ENCODE data around the gene FGFRL1.
"Not testable (repeated sequence)": the region's sequence is repeated elsewhere in the genome, so short reads cannot be mapped to it uniquely, and the experiment has no call there.

FGFRL1 gene

DNA sequence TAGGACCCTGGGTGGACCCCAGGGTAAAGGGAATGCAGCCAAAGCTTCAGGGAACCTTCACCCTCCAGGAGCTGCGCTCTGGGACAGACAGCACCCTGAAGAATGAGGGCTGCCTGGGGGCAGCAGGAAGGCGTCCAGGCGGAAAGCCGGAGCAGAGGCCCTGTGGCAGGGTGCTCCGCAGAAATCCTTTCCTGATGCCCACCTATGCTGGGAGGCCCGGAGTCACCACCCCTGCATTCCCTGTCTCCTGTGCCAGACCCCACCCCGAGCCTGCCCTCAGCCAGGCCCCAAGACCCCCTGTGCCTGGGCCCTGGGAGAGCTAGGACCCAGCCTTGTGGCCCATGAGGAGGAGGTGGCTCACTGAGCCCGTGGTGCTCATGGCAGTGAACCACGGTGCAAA, 36.8 kb upstream of the FGFRL1 start:
- DNase-seq (ENCODE audit: low spot score): no peak
- H3K27ac ChIP-seq: 0 out of 2 replicates have a peak overlapping the region, but pooled peaks have one; percentile 11
- ChIA-PET CTCF (no interaction called here), POLR2A (ENCODE audit: low non-redundant PET) (no interaction called here)
- TF ChIP-seq, protein P1, sequence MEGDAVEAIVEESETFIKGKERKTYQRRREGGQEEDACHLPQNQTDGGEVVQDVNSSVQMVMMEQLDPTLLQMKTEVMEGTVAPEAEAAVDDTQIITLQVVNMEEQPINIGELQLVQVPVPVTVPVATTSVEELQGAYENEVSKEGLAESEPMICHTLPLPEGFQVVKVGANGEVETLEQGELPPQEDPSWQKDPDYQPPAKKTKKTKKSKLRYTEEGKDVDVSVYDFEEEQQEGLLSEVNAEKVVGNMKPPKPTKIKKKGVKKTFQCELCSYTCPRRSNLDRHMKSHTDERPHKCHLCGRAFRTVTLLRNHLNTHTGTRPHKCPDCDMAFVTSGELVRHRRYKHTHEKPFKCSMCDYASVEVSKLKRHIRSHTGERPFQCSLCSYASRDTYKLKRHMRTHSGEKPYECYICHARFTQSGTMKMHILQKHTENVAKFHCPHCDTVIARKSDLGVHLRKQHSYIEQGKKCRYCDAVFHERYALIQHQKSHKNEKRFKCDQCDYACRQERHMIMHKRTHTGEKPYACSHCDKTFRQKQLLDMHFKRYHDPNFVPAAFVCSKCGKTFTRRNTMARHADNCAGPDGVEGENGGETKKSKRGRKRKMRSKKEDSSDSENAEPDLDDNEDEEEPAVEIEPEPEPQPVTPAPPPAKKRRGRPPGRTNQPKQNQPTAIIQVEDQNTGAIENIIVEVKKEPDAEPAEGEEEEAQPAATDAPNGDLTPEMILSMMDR (conservative IDR thresholded peaks at IDR 0.05; ENCODE audit: low read depth): no peak

DNA sequence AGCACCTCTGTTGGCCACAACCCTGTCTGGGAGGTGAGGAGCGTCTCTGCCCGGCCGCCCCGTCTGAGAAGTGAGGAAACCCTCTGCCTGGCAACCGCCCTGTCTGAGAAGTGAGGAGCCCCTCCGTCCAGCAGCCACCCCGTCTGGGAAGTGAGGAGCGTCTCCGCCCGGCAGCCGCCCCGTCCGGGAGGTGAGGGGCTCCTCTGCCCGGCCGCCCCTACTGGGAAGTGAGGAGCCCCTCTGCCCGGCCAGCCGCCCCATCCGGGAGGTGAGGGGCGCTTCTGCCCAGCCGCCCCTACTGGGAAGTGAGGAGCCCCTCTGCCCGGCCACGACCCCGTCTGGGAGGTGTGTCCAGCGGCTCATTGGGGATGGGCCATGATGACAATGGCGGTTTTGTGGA, 35.4 kb upstream of the FGFRL1 start:
- DNase-seq (ENCODE audit: low spot score); H3K27ac ChIP-seq; POLR2A ChIA-PET (ENCODE audit: low non-redundant PET); CTCF ChIA-PET: not testable (repeated sequence)

DNA sequence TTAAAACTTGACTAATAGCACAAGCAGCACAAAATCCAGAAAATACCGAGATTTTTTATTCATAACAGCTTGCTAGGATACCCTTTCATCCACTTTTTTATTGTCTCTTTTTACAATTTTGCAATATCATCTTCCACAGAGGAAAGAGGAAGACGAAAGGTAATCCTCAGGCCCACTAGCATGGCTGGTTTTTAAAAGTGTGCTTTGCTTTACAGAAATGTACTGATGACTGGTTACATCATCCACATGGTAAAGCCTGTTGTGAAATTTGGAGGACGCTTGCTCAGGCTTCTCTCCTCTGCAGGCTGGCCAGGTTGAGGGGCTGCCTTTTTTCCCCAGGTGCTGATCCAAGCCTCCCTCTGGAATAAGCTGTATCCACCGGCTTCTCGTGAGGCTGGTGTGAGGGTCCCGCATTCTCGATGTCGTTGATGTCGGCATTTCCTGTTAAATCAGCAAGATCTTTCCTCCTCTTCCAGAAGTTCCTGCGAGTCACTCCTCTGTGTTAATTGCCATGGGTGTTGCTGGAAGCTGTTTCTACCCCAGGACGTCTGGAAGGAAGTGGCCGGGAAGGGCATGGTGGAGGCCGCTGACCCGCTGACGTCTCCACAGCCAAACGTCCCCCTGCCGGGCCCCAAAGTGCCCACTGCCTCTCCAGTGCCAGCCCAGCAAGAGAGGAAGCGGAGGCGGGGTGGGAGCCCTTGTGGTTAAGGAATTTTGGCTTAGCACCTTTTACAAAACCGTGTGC, 32.3 kb upstream of the FGFRL1 start:
- ChIA-PET CTCF (interaction anchor here (0.5 kb wide), 1 partner anchor 295 kb away, joined by 3 read pairs; no protein-coding TSS in a partner anchor), POLR2A (ENCODE audit: low non-redundant PET) (no interaction called here)
- DNase-seq (ENCODE audit: low spot score): no peak
- peak overlapping the region; percentile 77 for H3K27ac ChIP-seq
- TF ChIP-seq, protein P1 (conservative IDR thresholded peaks at IDR 0.05; ENCODE audit: low read depth): no peak

DNA sequence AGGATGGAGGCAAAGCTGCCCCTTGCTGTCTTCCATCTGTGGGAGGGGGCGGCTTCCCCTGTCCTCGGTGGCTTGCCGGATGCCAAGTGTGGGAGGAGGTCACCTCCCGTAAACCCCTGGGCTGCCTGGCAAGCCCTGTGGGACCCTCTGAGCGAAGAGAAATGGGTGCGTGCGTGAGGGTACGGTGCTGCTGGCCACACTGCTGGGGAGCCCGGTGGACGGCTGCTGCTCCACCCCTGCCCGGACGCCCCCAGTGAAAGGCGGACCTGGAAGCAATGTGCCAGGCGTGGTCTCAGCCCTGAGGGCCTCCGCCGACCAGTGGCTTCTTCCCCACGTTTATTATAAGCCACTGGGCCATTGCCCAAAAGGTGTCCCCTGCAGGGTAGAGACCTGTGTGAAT, 29.1 kb upstream of the FGFRL1 start:
- ChIA-PET CTCF (no interaction called here), POLR2A (ENCODE audit: low non-redundant PET) (no interaction called here)
- no peak overlapping the region for H3K27ac ChIP-seq
- no peak for DNase-seq (ENCODE audit: low spot score)
- TF ChIP-seq, protein P1 (conservative IDR thresholded peaks at IDR 0.05; ENCODE audit: low read depth): no peak

DNA sequence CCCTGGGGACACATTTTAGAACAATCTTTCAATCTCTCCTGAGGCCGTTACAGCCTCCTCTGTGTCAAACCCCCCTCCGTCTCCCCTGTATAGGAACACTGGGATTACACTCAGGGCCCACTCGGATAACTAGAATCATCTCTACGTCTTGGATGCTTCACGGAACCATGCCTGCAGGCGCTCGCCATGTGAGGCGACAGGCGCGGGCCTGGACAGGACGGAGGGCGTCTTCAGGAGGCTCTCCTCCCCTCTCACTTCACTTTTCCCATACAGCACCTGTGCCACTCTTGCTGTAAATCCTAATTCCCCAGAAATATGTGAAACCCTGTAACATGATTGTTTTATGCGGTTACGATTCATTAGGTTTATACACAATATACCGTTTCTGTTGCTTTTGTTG, 28.6 kb upstream of the FGFRL1 start:
- ChIA-PET CTCF (no interaction called here), POLR2A (ENCODE audit: low non-redundant PET) (no interaction called here)
- no peak overlapping the region for H3K27ac ChIP-seq
- TF ChIP-seq, protein P1 (conservative IDR thresholded peaks at IDR 0.05; ENCODE audit: low read depth): no peak
- no peak for DNase-seq (ENCODE audit: low spot score)

DNA sequence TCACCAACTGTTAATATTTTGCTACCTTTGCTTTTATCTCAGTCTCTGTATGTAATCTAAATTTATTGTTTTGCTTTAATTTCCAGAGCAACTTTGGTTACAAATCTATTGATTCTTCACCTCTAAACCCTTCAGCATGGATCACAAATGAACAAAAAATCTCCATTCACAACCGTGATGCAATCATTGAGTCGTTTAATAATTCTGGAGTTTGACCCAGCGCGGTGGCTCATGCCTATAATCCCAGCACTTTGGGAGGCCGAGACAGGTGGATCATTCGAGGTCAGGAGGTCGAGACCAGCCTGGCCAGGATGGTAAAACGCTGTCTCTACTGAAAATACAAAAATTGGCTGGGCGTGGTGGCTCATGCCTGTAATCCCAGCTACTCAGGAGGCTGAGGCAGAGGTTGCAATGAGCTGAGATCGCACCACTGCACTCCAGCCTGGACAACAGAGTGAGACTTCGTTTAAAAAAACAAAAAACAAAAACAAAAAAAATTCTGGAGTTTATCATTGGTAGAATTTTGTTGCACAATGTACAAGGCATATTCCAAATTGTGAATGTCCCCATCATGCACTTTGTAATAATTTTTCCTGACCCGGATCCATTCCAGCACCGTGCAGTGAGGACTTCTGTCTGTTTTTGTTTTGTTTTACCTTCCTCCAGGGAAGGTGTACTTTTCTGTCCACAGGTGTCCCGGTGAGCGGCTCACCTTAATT, 26.9 kb upstream of the FGFRL1 start:
- no peak for DNase-seq (ENCODE audit: low spot score)
- ChIA-PET CTCF (interaction anchor here (0.6 kb wide), 1 partner anchor 247 kb away, joined by 5 read pairs; no protein-coding TSS in a partner anchor), POLR2A (ENCODE audit: low non-redundant PET) (no interaction called here)
- TF ChIP-seq, protein P1 (conservative IDR thresholded peaks at IDR 0.05; ENCODE audit: low read depth): no peak
- peak overlapping the region; percentile 29; the same call in 1 of the 2 replicates for H3K27ac ChIP-seq
